IMR-90 (cell line): ENCODE measurements around the gene DHCR24. TPM values are rescaled to one million over a fixed set of nuclear protein-coding genes. Genes with fewer than 3 reads are reported as not detected.
"Not testable (repeated sequence)": the region's sequence is repeated elsewhere in the genome, so short reads cannot be mapped to it uniquely, and the experiment has no call there.

ENCODE experiments used
- ATAC-seq: fragments of 200-7000 bp; cut with Tn5 transposase; 2 replicates; pipeline ENCODE4 v1.9.1; 2020; ENCODE audit warnings: low read depth, mild to moderate bottlenecking, moderate library complexity
- BruUV-seq: library from RNA; stranded (reverse); fragments of 400-500 nt; replicated peaks from 2 replicates; lab custom pipeline; 2021; lab: Mats Ljungman, UMichigan
- CTCF ChIA-PET: fragments of 300-600 bp; formaldehyde crosslinking; extraction: SDS; loops from one replicate; lab custom pipeline; 2021; ENCODE audit warnings: antibody characterized with exemption; lab: Yijun Ruan, JAX
- POLR2A ChIA-PET: fragments of 300-600 bp; sonication (Branson Sonifier 250); formaldehyde crosslinking; loops from one replicate; lab custom pipeline; 2022; ENCODE audit warnings: antibody characterized with exemption; ENCODE audit not compliant: unreplicated experiment; lab: Charles Lee
- DNase-seq: peaks from one replicate; pipeline ENCODE4 v3.0.0; 2013
- H2AFZ ChIP-seq: replicated peaks from 2 replicates; pipeline ENCODE3; 2013; ENCODE audit warnings: low read length, mild to moderate bottlenecking; ENCODE audit not compliant: poor library complexity
- H2AK5ac ChIP-seq: 2 replicates; pipeline ENCODE4 v1.6.1; 2013; ENCODE audit warnings: low read depth, low read length, inconsistent platforms
- H2AK9ac ChIP-seq: replicated peaks from 2 replicates; pipeline ENCODE3; 2013; ENCODE audit warnings: mild to moderate bottlenecking, low read depth, low read length, moderate library complexity; ENCODE audit not compliant: poor library complexity
- H2BK120ac ChIP-seq: 2 replicates; pipeline ENCODE4 v1.6.1; 2013; ENCODE audit warnings: low read depth, low read length, inconsistent platforms
- H2BK15ac ChIP-seq: 3 replicates; pipeline ENCODE4 v1.6.1; 2013; ENCODE audit warnings: low read depth, low read length, inconsistent platforms
- H2BK20ac ChIP-seq: 2 replicates; pipeline ENCODE4 v1.6.1; 2013; ENCODE audit warnings: low read depth, mild to moderate bottlenecking, inconsistent platforms, low read length, moderate library complexity
- H2BK5ac ChIP-seq: 2 replicates; pipeline ENCODE4 v1.6.1; 2013; ENCODE audit warnings: mild to moderate bottlenecking, low read depth, low read length, inconsistent platforms; ENCODE audit not compliant: poor library complexity, severe bottlenecking
- H3K14ac ChIP-seq: replicated peaks from 2 replicates; pipeline ENCODE4 v1.6.1; 2013; ENCODE audit warnings: low read depth, low read length, inconsistent platforms
- H3K18ac ChIP-seq: 2 replicates; pipeline ENCODE4 v1.6.1; 2013; ENCODE audit warnings: low read depth, low read length, control low read depth
- H3K23ac ChIP-seq: 2 replicates; pipeline ENCODE4 v1.6.1; 2013; ENCODE audit warnings: low read depth, low read length, inconsistent platforms
- H3K27ac ChIP-seq: 2 replicates; pipeline ENCODE4 v1.5.1; 2013; ENCODE audit warnings: mild to moderate bottlenecking, control low read depth, low read length; ENCODE audit not compliant: insufficient read depth
- H3K27me3 ChIP-seq: 2 replicates; pipeline ENCODE4 v1.6.1; 2013; ENCODE audit warnings: low read length; ENCODE audit not compliant: control insufficient read depth, insufficient read depth
- H3K36me3 ChIP-seq: 2 replicates; pipeline ENCODE4 v1.6.1; 2013; ENCODE audit warnings: low read length, mixed read lengths; ENCODE audit not compliant: control insufficient read depth, insufficient read depth
- H3K4ac ChIP-seq: 2 replicates; pipeline ENCODE4 v1.6.1; 2013; ENCODE audit warnings: low read depth, low read length, inconsistent platforms
- H3K4me1 ChIP-seq: 2 replicates; pipeline ENCODE4 v1.6.1; 2013; ENCODE audit warnings: low read length, mixed read lengths; ENCODE audit not compliant: control insufficient read depth, insufficient read depth
- H3K4me2 ChIP-seq: 2 replicates; pipeline ENCODE4 v1.6.1; 2013; ENCODE audit warnings: low read depth, mild to moderate bottlenecking, control low read depth, low read length, moderate library complexity
- H3K4me3 ChIP-seq: 2 replicates; pipeline ENCODE4 v1.5.1; 2013; ENCODE audit warnings: low read depth, mild to moderate bottlenecking, control low read depth, low read length, moderate library complexity; ENCODE audit not compliant: insufficient read depth
- H3K56ac ChIP-seq: 2 replicates; pipeline ENCODE4 v1.6.1; 2013; ENCODE audit warnings: low read length, inconsistent platforms; ENCODE audit not compliant: insufficient read depth; ENCODE audit errors: extremely low read depth
- H3K79me1 ChIP-seq, 2 experiments: 2 replicates each; pipeline ENCODE4 v1.6.1; 2013; ENCODE audit warnings: low read length in 2 of 2, inconsistent platforms in 1 of 2, low read depth in 1 of 2
- H3K9ac ChIP-seq: 2 replicates; pipeline ENCODE4 v1.6.1; 2013; ENCODE audit warnings: low read depth, low read length, control low read depth
- H3K9me1 ChIP-seq: 2 replicates; pipeline ENCODE4 v1.6.1; 2013; ENCODE audit warnings: low read length, inconsistent platforms; ENCODE audit not compliant: insufficient read depth
- H3K9me3 ChIP-seq: 2 replicates; pipeline ENCODE4 v1.6.1; 2013; ENCODE audit warnings: low read length; ENCODE audit not compliant: control insufficient read depth, insufficient read depth
- H4K20me1 ChIP-seq: 2 replicates; pipeline ENCODE4 v1.6.1; 2013; ENCODE audit warnings: low read length, inconsistent platforms; ENCODE audit not compliant: insufficient read depth
- H4K5ac ChIP-seq: 2 replicates; pipeline ENCODE4 v1.6.1; 2013; ENCODE audit warnings: mild to moderate bottlenecking, low read depth, low read length, control low read depth
- H4K8ac ChIP-seq, 2 experiments: 2 replicates each; pipeline ENCODE4 v1.6.1; 2013; ENCODE audit warnings: low read depth in 2 of 2, low read length in 2 of 2, control low read depth in 1 of 2, inconsistent platforms in 1 of 2
- H4K91ac ChIP-seq: 2 replicates; pipeline ENCODE4 v1.6.1; 2013; ENCODE audit warnings: low read depth, low read length, inconsistent platforms; ENCODE audit not compliant: insufficient read depth
- CEBPB ChIP-seq: IDR thresholded peaks from 2 replicates; pipeline ENCODE4 v1.6.1; 2012; ENCODE audit warnings: low read depth, low read length, improper control_type of control experiment
- RAD21 ChIP-seq: IDR thresholded peaks from 2 replicates; pipeline ENCODE4 v1.6.1; 2012; ENCODE audit warnings: low read length, improper control_type of control experiment
- RFX5 ChIP-seq: IDR thresholded peaks from 2 replicates; pipeline ENCODE4 v1.8.0; 2012; ENCODE audit warnings: low read depth, mild to moderate bottlenecking, low read length, moderate library complexity
- WGBS, 2 experiments: methylation state at CpG; one replicate each; pipeline versions ENCODE4 v1.1.5 to v1.1.7; 2013; ENCODE audit warnings: missing lambda C conversion rate in 2 of 2; ENCODE audit not compliant: insufficient read length in 1 of 2; ENCODE audit errors: extremely low coverage in 2 of 2; 5-methylcytosine and 5-hydroxymethylcytosine counted together
- dilution Hi-C: fragments of 300-500 bp; cut with HindIII; formaldehyde crosslinking; loops from one replicate; pipeline ENCODE4 v1.14.3; 2018; ENCODE audit warnings: low sequenced_read_pairs; ENCODE audit not compliant: unreplicated experiment
- in situ Hi-C: fragments of 300-500 bp; cut with MboI; formaldehyde crosslinking; loops from 3 replicates; pipeline ENCODE4 v1.14.3; 2019; ENCODE audit warnings: low sequenced_read_pairs, inconsistent platforms, mixed read lengths
- intact Hi-C: fragments of 100-400 bp; cut with micrococcal nuclease; formaldehyde crosslinking; loops from 2 replicates; pipeline ENCODE4 v1.10.0; 2022
- polyA plus RNA-seq, 3 experiments: library from polyadenylated mRNA; depleted of rRNA; stranded (reverse); fragments of >200 nt; gene quantifications; 2 replicates each; pipeline ENCODE4 v1.2.3, GENCODE V29; 2012; ENCODE audit warnings: low replicate concordance in 1 of 3
- total RNA-seq: library from RNA; depleted of rRNA; stranded (reverse); fragments of >200 nt; gene quantifications from 2 replicates; pipeline ENCODE4 v1.2.3, GENCODE V29; 2012
- TF ChIP-seq, protein P1 (sequence below): fragments of 150-350 bp; IDR thresholded peaks from 2 replicates; pipeline ENCODE4 v1.6.1; 2016; ENCODE audit warnings: low read depth, mild to moderate bottlenecking, low read length, moderate library complexity, borderline replicate concordance

The DHCR24 gene
- total and polyA plus RNA-seq, 2 of the 4 experiments (the other 2 are of a cell fraction), result 130 to 194 TPM

DNA sequence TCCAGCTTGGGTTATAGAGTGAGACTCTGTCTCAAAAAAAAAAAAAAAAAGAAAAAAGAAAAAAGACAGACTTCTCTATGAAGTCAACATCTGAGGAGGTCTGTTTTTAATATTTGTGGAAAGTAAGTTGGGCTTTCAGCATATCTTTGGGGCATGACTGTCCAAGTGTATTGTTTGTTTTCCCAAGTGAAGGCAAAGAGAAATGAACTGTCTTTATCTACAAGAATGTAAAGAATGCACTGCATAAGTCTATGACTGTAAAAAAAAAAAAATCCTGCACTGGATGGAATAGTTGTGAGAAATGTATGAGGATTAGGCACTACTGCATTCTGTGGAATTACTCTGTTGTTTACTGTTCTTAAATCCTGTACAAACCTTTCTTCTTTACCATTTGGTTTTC lies 47.9 kb upstream of the DHCR24 start:
- ATAC-seq, result peak; percentile 95
- H2BK120ac ChIP-seq, result peak overlapping the region; percentile 99
- peaks cover 9% of the 10 kb centered on the region for H3K4me1 ChIP-seq
- H4K20me1 ChIP-seq, result no peaks in the 10 kb centered on the region
- H3K18ac ChIP-seq, result peak overlapping the region; percentile 77; the same call in 1 of the 2 replicates
- H4K8ac ChIP-seq, result peak overlapping the region; percentile 23 to 92; a peak in 3 of 4 replicates
- H3K9me3 ChIP-seq, result no peaks in the 10 kb centered on the region
- 0 out of 2 replicates have a peak, but pooled peaks cover 2% of the 10 kb centered on the region for H3K9me1 ChIP-seq
- TF ChIP-seq CEBPB (no peak), RFX5 (no peak), RAD21 (no peak)
- TF ChIP-seq, protein P1, sequence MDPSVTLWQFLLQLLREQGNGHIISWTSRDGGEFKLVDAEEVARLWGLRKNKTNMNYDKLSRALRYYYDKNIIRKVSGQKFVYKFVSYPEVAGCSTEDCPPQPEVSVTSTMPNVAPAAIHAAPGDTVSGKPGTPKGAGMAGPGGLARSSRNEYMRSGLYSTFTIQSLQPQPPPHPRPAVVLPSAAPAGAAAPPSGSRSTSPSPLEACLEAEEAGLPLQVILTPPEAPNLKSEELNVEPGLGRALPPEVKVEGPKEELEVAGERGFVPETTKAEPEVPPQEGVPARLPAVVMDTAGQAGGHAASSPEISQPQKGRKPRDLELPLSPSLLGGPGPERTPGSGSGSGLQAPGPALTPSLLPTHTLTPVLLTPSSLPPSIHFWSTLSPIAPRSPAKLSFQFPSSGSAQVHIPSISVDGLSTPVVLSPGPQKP, result no peak
- H2AFZ ChIP-seq, result no peak overlapping the region
- peak overlapping the region; percentile 52; the same call in 1 of the 2 replicates for H3K4me2 ChIP-seq
- no peak overlapping the region for H3K4me3 ChIP-seq
- peak; percentile 96 for DNase-seq
- ChIA-PET CTCF (interaction anchor here (0.6 kb wide), 2 partner anchors 185 to 999 kb away, joined by 3 to 4 read pairs; no protein-coding TSS in a partner anchor), POLR2A (interaction anchor here (0.6 kb wide), 2 partner anchors 29 to 50 kb away, joined by 4 to 11 read pairs; no protein-coding TSS in a partner anchor)
- H2BK15ac ChIP-seq, result no peak overlapping the region
- no peak overlapping the region for H4K5ac ChIP-seq
- peak overlapping the region; percentile 98; the same call in 1 of the 2 replicates for H4K91ac ChIP-seq
- no peak overlapping the region for H2AK9ac ChIP-seq
- dilution Hi-C loops (no loop called here), in situ Hi-C loops (no loop called here), intact Hi-C loops (no loop called here)
- no TSS peak for BruUV-seq
- peak overlapping the region; percentile 98 for H3K27ac ChIP-seq
- no peaks in the 10 kb centered on the region for H3K27me3 ChIP-seq
- H3K14ac ChIP-seq, result no peak overlapping the region
- no peaks in the 10 kb centered on the region for H3K36me3 ChIP-seq
- H2BK20ac ChIP-seq, result peak overlapping the region; percentile 99
- no peak overlapping the region; the same call in 1 of the 2 replicates for H3K56ac ChIP-seq
- no peak overlapping the region for H2AK5ac ChIP-seq
- H3K4ac ChIP-seq, result peak overlapping the region; percentile 80; the same call in 1 of the 2 replicates
- no peak overlapping the region; the same call in 1 of the 2 replicates for H3K23ac ChIP-seq
- no peak overlapping the region for H3K9ac ChIP-seq
- no peaks in the 10 kb centered on the region for H3K79me1 ChIP-seq
- H2BK5ac ChIP-seq, result peak overlapping the region; percentile 99

DNA sequence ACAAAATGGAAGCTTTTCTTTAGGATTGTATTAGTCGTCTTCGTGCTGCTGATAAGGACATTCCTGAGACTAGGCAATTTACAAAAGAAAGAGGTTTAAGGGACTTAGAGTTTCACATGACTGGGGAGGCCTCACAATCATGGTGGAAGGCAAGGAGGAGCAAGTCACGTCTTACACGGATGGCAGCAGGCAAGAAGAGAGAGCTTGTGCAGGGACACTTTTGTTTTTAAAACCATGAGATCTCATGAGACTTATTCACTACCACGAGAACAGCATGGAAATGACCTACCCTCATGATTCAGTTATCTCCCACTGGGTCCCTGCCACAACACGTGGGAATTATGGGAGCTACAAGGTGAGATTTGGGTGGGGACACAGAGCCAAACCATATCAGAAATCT lies 47.1 kb upstream of the DHCR24 start:
- H3K27ac ChIP-seq, result peak overlapping the region; percentile 78; the same call in 1 of the 2 replicates
- H3K9ac ChIP-seq, H3K79me1 ChIP-seq, DNase-seq, H3K4me1 ChIP-seq, H3K4me2 ChIP-seq, H2AFZ ChIP-seq, H2AK9ac ChIP-seq, H3K9me1 ChIP-seq, H3K36me3 ChIP-seq, ATAC-seq, POLR2A ChIA-PET, dilution Hi-C loops, H3K27me3 ChIP-seq, BruUV-seq, intact Hi-C loops, in situ Hi-C loops, H3K9me3 ChIP-seq, H3K4me3 ChIP-seq, H4K20me1 ChIP-seq: not testable (repeated sequence)
- peak overlapping the region; percentile 81 for H2BK5ac ChIP-seq
- peak overlapping the region; percentile 77 for H3K18ac ChIP-seq
- WGBS, 2 experiments, result 86% methylated on average over 2 of the region's 6 CpGs; no CpG with 5 or more reads in 1 of the 2 experiments
- H2BK120ac ChIP-seq, result peak overlapping the region; percentile 95
- peak overlapping the region; percentile 24; the same call in 1 of the 2 replicates for H3K23ac ChIP-seq
- H2AK5ac ChIP-seq, result peak overlapping the region; percentile 86
- H4K5ac ChIP-seq, result peak overlapping the region; percentile 85
- peak overlapping the region; percentile 86 for H4K91ac ChIP-seq
- peak overlapping the region; percentile 47; the same call in 1 of the 2 replicates for H3K56ac ChIP-seq
- CTCF ChIA-PET, result interaction anchor here (0.6 to 0.9 kb wide), 3 partner anchors 12 to 998 kb away, joined by 3 to 4 read pairs (median 4); no protein-coding TSS in a partner anchor
- peak overlapping the region; percentile 59 to 64; a peak in 3 of 4 replicates for H4K8ac ChIP-seq
- peak overlapping the region; percentile 97; the same call in 2 of the 3 replicates for H2BK15ac ChIP-seq
- peak overlapping the region; percentile 54; the same call in 1 of the 2 replicates for H3K14ac ChIP-seq
- H3K4ac ChIP-seq, result peak overlapping the region; percentile 80
- peak overlapping the region; percentile 86 for H2BK20ac ChIP-seq
